PC-3 (cell line): ENCODE data around the gene PAPSS2. TPM values are rescaled to one million over a fixed set of nuclear protein-coding genes. Genes with fewer than 3 reads are reported as not detected.
"Not testable (repeated sequence)": the region's sequence is repeated elsewhere in the genome, so short reads cannot be mapped to it uniquely, and the experiment has no call there.

Source experiments
- ATAC-seq: fragments of 200-7000 bp; cut with Tn5 transposase; 2 replicates; pipeline ENCODE4 v1.9.1; 2020; ENCODE audit warnings: mild to moderate bottlenecking, moderate library complexity
- BruUV-seq: library from RNA; stranded (reverse); fragments of 400-500 nt; replicated peaks from 2 replicates; lab custom pipeline; 2021; lab: Mats Ljungman, UMichigan
- CTCF ChIA-PET: fragments of 300-600 bp; sonication (Branson Sonifier 250); formaldehyde crosslinking; loops from one replicate; lab custom pipeline; 2022; ENCODE audit warnings: antibody characterized with exemption; lab: Charles Lee
- POLR2A ChIA-PET: fragments of 300-600 bp; sonication (Branson Sonifier 250); formaldehyde crosslinking; loops from one replicate; lab custom pipeline; 2022; ENCODE audit warnings: antibody characterized with exemption; ENCODE audit not compliant: unreplicated experiment; lab: Charles Lee
- DNase-seq: peaks from one replicate; pipeline ENCODE4 v3.0.0-alpha.2; 2015
- H2AFZ ChIP-seq: fragments of 300-600 bp; sonication (generic); 2 replicates; pipeline ENCODE4 v1.6.0; 2016; ENCODE audit warnings: antibody characterized with exemption, low read length
- H3F3A ChIP-seq: fragments of 300-600 bp; sonication (generic); one replicate; pipeline ENCODE4 v1.6.0; 2017; ENCODE audit warnings: antibody characterized with exemption, low read length, control low read depth, mild to moderate bottlenecking; ENCODE audit not compliant: unreplicated experiment
- H3K27ac ChIP-seq: fragments of 300-600 bp; sonication (generic); 2 replicates; pipeline ENCODE4 v1.5.1; 2016; ENCODE audit warnings: mild to moderate bottlenecking, low read length
- H3K27me3 ChIP-seq: fragments of 300-600 bp; sonication (generic); 2 replicates; pipeline ENCODE4 v1.6.1; 2016; ENCODE audit warnings: low read length, mixed read lengths
- H3K36me3 ChIP-seq: fragments of 300-600 bp; sonication (generic); 2 replicates; pipeline ENCODE4 v1.6.1; 2016; ENCODE audit warnings: low read depth, mixed run types, low read length, mixed read lengths
- H3K4me1 ChIP-seq: fragments of 300-600 bp; sonication (generic); 2 replicates; pipeline ENCODE4 v1.5.1; 2016; ENCODE audit warnings: low read length; ENCODE audit not compliant: insufficient read depth
- H3K4me2 ChIP-seq: fragments of 300-600 bp; sonication (generic); 2 replicates; pipeline ENCODE4 v1.6.0; 2016; ENCODE audit warnings: low read length
- H3K4me3 ChIP-seq: fragments of 300-600 bp; sonication (generic); 2 replicates; pipeline ENCODE4 v1.5.1; 2016; ENCODE audit warnings: mild to moderate bottlenecking, low read length, mixed read lengths
- H3K79me2 ChIP-seq: fragments of 300-600 bp; sonication (generic); 2 replicates; pipeline ENCODE4 v1.6.1; 2017; ENCODE audit warnings: low read length, mixed read lengths
- H3K9ac ChIP-seq: fragments of 300-600 bp; sonication (generic); 2 replicates; pipeline ENCODE4 v1.6.0; 2016; ENCODE audit warnings: mild to moderate bottlenecking, low read length
- H3K9me2 ChIP-seq: fragments of 300-600 bp; sonication (generic); replicated peaks from 2 replicates; pipeline ENCODE4 v1.6.1; 2016; ENCODE audit warnings: mixed run types, low read length, mixed read lengths
- H3K9me3 ChIP-seq: fragments of 300-600 bp; sonication (generic); 2 replicates; pipeline ENCODE4 v1.6.1; 2016; ENCODE audit warnings: low read length, mixed read lengths
- H4K20me1 ChIP-seq: fragments of 300-600 bp; sonication (generic); 2 replicates; pipeline ENCODE4 v1.6.1; 2016; ENCODE audit warnings: low read length, mixed read lengths
- EZH2 ChIP-seq: fragments of 300-600 bp; sonication (generic); IDR thresholded peaks from one replicate; pipeline ENCODE4 v1.6.1; 2017; ENCODE audit warnings: antibody characterized with exemption, mild to moderate bottlenecking, low read length; ENCODE audit not compliant: unreplicated experiment
- EZH2phosphoT487 ChIP-seq: fragments of 300-600 bp; sonication (generic); IDR thresholded peaks from 2 replicates; pipeline ENCODE4 v1.6.1; 2018; ENCODE audit warnings: mild to moderate bottlenecking, antibody characterized with exemption, low read length, borderline replicate concordance
- intact Hi-C: fragments of 100-400 bp; cut with micrococcal nuclease; formaldehyde crosslinking; loops from 2 replicates; pipeline ENCODE4 v1.9.0; 2023
- total RNA-seq: library from RNA; depleted of rRNA; stranded (reverse); fragments of >200 nt; gene quantifications from 2 replicates; pipeline ENCODE4 v1.2.3, GENCODE V29; 2014
- TF ChIP-seq, protein P1 (sequence below): fragments of 300-600 bp; sonication (generic); conservative IDR thresholded peaks from 2 replicates; pipeline ENCODE4 v1.5.1; 2017; ENCODE audit warnings: antibody characterized with exemption, low read depth, mild to moderate bottlenecking, low read length

The PAPSS2 gene
- total RNA-seq, 1 experiment from 2014 or later = 16.4 TPM

GRCh38 chr10:87642988-87643387 is 16.7 kb upstream of the PAPSS2 start:
- Histone ChIP-seq H3K4me1 (no peaks in the 10 kb centered on the region), H3K79me2 (no peaks in the 10 kb centered on the region), H3F3A (no peaks in the 10 kb centered on the region), H3K4me3 (no peak overlapping the region), H3K27ac (no peak overlapping the region), H3K27me3 (no peaks in the 10 kb centered on the region), H3K9me3 (no peaks in the 10 kb centered on the region), H3K36me3 (no peaks in the 10 kb centered on the region), H4K20me1 (no peaks in the 10 kb centered on the region), H3K9ac (no peak overlapping the region), H3K9me2 (no peaks in the 10 kb centered on the region), H3K4me2 (no peak overlapping the region), H2AFZ (no peak overlapping the region)
- TF ChIP-seq EZH2phosphoT487 (no peak), EZH2 (no peak)
- TF ChIP-seq, protein P1, sequence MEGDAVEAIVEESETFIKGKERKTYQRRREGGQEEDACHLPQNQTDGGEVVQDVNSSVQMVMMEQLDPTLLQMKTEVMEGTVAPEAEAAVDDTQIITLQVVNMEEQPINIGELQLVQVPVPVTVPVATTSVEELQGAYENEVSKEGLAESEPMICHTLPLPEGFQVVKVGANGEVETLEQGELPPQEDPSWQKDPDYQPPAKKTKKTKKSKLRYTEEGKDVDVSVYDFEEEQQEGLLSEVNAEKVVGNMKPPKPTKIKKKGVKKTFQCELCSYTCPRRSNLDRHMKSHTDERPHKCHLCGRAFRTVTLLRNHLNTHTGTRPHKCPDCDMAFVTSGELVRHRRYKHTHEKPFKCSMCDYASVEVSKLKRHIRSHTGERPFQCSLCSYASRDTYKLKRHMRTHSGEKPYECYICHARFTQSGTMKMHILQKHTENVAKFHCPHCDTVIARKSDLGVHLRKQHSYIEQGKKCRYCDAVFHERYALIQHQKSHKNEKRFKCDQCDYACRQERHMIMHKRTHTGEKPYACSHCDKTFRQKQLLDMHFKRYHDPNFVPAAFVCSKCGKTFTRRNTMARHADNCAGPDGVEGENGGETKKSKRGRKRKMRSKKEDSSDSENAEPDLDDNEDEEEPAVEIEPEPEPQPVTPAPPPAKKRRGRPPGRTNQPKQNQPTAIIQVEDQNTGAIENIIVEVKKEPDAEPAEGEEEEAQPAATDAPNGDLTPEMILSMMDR = no peak
- no peak for ATAC-seq
- intact Hi-C loops = no loop called here
- no TSS peak for BruUV-seq
- ChIA-PET CTCF (no interaction called here), POLR2A (no interaction called here)
- DNase-seq = no peak

DNA sequence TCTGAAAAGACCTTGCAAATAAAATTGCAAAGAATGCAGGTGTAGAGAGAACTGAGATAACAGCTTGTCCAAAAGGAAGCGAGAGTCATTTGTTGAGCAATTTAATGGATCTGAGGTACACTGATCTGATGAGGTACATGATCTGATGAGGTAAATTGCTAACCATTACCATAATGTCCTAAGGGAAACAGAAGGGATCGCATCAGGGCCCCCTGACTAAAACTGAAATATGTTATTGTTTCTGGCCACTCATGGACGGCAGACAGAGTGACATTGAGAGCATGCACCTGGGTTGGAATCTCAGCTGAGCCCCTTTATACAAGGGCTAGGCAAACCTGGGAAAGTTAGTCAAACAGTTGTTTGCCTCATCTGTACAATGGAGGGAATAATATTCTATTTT is 15.8 kb upstream of the PAPSS2 start:
- intact Hi-C loops = no loop called here
- no TSS peak for BruUV-seq
- no peak for TF ChIP-seq EZH2phosphoT487
- TF ChIP-seq, protein P1 = no peak
- no peak for TF ChIP-seq EZH2

DNA sequence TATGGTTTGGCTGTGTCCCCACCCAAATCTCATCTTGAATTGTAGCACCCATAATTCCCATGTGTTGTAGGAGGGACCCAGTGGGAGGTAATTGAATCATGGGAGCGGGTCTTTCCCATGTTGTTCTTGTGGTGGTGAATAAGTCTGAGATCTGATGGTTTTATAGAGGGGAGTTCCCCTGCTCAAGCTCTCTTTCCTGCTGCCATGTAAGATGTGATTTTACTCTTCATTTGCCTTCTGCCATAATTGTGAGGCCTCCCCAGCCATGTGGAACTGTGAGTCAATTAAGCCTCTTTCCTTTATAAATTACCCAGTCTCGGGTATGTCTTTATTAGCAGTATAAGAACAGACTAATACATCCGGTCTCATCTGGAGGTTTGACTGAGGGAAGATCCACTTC is 15.2 kb upstream of the PAPSS2 start:
- H2AFZ ChIP-seq, H4K20me1 ChIP-seq, H3K4me3 ChIP-seq, H3K27ac ChIP-seq, ATAC-seq, H3K9me3 ChIP-seq, H3F3A ChIP-seq, POLR2A ChIA-PET, H3K27me3 ChIP-seq, intact Hi-C loops, BruUV-seq, H3K36me3 ChIP-seq, H3K4me2 ChIP-seq, H3K9ac ChIP-seq, H3K79me2 ChIP-seq, CTCF ChIA-PET, DNase-seq, H3K9me2 ChIP-seq, H3K4me1 ChIP-seq: not testable (repeated sequence)

More for the DNA sequence above, 15.8 kb upstream of the PAPSS2 start:
- Histone ChIP-seq H3K4me3 (no peak overlapping the region), H3K27ac (no peak overlapping the region), H3K9me3 (no peaks in the 10 kb centered on the region), H3K9me2 (no peaks in the 10 kb centered on the region), H3F3A (no peaks in the 10 kb centered on the region), H3K27me3 (no peaks in the 10 kb centered on the region), H3K9ac (no peak overlapping the region), H3K36me3 (no peaks in the 10 kb centered on the region), H3K79me2 (no peaks in the 10 kb centered on the region), H2AFZ (no peak overlapping the region), H3K4me2 (no peak overlapping the region), H4K20me1 (no peaks in the 10 kb centered on the region), H3K4me1 (no peaks in the 10 kb centered on the region)
- CTCF ChIA-PET = no interaction called here
- POLR2A ChIA-PET = no interaction called here
- no peak for ATAC-seq
- no peak for DNase-seq
